Measurements from ENCODE around the gene COL18A1. TPM values are rescaled to one million over a fixed set of nuclear protein-coding genes. Genes with fewer than 3 reads are reported as not detected.

The COL18A1 gene
- total RNA-seq, 1 experiment from 2014 or later, result 3.7 TPM

DNA sequence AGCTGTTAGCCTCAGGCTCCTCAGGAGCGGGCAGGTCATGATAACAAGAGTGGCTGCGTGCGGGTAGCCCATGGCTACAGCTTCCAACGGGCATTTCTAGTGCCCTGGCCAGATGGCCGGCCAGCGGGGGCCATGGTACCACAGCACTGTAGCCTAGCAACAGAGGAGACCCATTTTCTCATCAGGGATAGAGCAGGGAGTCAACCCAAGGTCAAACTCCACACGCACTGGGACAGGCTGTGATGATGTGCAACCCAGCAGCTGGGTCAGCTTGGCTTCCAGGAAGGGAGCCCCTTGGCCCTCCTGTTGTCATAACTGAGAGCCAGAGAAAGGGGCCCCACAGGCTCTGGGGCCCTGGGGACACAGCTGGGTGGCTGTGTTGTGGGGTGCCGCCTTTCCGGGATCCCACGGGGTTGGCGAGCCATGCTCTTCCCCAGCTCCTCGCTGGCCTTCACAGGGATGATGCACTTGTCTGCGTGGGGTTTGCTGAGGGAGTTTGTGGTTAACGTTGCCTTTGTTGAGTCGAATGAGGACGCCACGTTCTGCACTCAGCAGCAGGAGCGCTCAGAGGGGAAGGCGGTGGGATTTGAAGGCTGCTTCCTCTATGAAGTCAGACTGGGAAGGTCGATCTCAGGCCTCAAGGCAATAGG is 46.3 kb downstream of the COL18A1 start:
- no peak for DNase-seq (ENCODE audit: extremely low read depth, low read depth)

GRCh38 chr21:45451771-45452182 is 46.8 kb downstream of the COL18A1 start:
- DNase-seq (ENCODE audit: extremely low read depth, low read depth), result no peak

DNA sequence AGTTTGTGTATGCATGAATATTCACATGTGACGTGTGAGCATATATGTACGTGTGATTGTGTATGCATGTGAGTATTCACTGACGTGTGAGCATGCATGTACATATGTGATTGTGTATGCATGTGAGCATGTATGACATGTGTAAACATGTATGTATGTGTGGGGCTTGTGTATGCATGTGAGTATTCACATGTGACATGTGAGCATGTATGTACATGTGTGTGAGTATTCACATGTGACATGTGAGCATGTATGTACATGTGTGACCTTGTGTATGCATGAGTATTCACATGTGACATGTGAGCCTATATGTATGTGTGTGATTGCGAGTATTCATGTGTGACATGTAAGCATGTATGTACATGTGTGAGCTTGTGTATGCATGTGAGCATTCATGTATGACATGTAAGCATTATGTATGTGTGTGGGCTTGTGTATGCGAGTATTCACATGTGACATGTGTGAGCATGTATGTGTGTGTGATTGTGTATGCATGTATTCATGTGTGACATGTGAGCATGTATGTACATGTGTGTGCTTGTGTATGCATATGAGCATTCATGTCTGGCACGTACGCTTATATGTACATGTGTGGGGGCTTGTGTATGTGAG is 47.8 kb downstream of the COL18A1 start:
- no peak for DNase-seq (ENCODE audit: extremely low read depth, low read depth)

DNA sequence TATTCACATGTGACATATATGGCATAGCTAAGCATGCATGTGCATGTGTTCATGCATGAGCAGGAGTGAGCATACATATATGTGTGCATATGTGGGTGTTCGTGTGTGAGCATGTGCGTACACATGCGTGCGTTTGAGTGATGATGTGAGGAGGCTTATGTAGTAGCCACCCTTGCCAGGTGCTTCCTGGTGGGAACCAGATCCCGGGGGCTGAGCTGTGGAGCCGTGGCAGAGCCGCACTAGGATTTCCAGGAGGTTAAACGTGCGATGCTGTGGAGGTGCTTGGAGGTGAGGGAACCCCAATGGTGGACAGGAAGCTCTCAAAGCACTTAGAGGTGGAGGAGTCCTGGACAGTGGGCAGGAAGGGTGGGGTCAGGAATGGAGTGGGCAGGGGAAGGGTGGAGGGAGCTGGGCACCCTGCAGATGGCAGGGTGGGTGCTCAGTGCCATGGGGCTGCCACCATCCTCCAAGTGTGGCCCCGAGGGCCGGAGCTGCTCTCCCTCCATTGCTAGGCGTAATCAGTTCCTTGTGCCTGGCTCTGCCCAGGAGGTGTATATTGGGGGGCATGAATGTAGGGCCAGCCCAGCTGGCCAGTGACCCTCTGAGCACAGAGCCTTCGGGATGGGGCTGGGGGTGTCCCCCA is 48.5 kb downstream of the COL18A1 start:
- no peak for DNase-seq (ENCODE audit: extremely low read depth, low read depth)

DNA sequence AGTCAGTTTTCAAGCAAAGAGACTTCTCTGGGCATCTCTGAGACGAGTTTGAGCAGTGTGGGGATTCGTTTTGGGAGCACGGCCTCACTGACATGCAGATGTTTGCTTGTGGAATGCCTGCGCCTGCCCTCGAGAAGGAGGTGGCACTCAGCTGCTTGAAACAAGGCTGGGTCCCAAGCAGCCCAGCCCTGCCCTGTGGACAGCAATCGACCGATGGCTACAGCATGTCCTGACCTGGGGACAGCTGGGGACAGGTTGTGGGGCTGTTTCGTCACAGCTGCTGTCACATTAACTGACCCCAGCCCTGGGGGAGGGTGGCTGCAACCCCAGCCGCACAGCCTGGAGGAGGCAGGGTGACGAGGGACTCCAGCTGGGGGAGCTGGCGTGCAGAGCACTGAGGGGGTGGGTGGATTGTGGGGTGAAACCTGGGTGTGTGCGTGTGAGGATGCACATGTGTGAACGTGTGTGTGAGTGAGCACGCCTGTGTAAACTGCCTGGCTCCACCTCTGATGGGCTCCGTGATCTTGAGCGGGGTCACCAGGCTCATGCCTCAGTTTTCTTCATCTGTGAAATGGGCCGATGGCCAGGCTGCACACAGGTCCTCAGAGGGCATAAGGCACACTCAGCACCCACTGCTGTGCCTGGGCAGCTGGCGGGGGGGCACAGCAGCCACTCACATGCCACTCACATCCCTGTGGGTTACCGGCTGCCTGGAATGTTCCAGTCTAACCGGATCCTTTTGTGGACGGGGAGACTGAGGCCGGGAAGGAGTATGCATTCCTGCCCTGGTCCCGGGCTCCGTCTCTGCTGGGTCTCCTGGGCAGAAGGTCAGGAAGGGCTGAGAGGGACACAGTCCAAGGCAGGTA is 49.3 kb downstream of the COL18A1 start:
- DNase-seq (ENCODE audit: extremely low read depth, low read depth), result no peak

GRCh38 chr21:45454926-45455673 is 50.1 kb downstream of the COL18A1 start:
- DNase-seq (ENCODE audit: extremely low read depth, low read depth), result no peak

DNA sequence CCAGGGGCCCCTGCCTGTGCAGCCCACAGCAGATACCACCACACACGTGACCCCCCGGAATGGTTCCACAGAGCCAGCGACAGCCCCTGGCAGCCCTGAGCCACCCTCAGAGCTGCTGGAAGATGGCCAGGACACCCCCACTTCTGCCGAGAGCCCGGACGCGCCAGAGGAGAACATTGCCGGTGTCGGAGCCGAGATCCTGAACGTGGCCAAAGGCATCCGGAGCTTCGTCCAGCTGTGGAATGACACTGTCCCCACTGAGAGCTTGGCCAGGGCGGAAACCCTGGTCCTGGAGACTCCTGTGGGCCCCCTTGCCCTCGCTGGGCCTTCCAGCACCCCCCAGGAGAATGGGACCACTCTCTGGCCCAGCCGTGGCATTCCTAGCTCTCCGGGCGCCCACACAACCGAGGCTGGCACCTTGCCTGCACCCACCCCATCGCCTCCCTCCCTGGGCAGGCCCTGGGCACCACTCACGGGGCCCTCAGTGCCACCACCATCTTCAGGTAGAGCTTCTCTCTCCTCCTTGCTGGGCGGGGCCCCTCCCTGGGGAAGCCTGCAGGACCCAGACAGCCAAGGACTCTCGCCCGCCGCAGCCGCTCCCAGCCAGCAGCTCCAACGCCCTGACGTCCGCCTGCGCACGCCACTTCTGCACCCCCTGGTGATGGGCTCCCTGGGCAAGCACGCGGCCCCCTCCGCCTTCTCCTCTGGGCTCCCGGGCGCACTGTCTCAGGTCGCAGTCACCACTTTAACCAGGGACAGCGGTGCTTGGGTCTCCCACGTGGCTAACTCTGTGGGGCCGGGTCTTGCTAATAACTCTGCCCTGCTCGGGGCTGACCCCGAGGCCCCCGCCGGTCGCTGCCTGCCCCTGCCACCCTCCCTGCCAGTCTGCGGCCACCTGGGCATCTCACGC is 51.0 kb downstream of the COL18A1 start:
- DNase-seq (ENCODE audit: extremely low read depth, low read depth), result no peak

DNA sequence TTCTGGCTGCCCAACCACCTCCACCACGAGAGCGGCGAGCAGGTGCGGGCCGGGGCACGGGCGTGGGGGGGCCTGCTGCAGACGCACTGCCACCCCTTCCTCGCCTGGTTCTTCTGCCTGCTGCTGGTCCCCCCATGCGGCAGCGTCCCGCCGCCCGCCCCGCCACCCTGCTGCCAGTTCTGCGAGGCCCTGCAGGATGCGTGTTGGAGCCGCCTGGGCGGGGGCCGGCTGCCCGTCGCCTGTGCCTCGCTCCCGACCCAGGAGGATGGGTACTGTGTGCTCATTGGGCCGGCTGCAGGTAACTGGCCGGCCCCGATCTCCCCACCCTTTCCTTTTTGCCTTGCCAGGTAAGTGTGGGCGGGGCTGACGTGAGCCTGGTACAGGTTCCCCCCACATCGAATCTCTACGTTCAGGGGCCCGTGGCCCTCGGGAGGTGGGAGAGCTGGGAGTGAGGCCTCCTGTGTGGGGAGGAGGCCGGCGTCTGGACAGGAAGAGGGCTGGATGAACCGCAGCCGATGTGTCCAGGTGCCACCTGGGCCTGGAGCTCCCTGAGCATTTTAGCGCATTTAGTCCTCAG is 51.7 kb downstream of the COL18A1 start:
- no peak for DNase-seq (ENCODE audit: extremely low read depth, low read depth)

- no peak for DNase-seq (ENCODE audit: extremely low read depth, low read depth)
Observed at GRCh38 chr21:45457161-45457831, 52.3 kb downstream of the COL18A1 start.

- no peak for DNase-seq (ENCODE audit: extremely low read depth, low read depth)
Observed at GRCh38 chr21:45457832-45458172, 52.8 kb downstream of the COL18A1 start.

DNA sequence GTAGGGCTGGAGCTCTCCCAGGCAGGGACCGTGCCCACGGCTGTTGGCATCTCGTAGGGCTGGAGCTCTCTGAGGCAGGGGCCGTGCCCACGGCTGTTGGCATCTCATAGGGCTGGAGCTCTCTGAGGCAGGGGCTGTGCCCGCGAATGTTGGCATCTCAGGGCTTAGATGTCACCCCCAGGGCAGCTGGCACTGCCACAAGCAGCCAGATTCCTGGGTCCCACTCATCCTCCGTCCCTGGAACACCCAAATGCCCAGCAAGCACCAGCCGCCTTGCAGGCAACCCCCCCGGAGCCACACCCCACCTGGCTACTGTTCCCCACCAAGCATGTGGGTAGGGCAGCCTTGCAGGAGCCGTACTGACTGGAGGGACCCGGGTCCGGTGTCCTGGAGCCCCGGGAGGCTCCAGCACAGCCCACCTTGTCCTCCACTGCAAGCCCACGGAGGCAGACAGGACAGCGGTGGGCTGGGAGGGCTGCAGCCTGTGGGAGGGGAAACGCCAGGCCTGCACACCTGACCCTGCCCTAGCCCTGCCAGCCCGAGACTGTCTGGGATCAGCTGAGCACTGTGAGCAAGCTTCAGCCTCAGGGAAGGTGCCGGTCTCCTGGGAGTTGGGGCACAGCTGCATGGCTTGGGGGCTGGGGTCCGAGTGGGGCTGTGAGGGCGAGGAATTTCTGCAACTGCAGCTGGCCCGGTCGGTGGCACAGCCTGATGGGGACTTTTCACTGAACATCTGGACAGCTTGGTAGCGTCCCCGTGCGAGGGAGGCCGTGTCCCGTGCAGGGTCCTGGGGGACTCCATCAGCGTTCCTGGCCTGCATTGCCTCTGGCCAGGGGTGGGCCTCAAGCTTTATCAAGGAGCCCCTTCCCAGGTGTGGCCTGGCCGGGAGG is 53.6 kb downstream of the COL18A1 start:
- no peak for DNase-seq (ENCODE audit: extremely low read depth, low read depth)

DNA sequence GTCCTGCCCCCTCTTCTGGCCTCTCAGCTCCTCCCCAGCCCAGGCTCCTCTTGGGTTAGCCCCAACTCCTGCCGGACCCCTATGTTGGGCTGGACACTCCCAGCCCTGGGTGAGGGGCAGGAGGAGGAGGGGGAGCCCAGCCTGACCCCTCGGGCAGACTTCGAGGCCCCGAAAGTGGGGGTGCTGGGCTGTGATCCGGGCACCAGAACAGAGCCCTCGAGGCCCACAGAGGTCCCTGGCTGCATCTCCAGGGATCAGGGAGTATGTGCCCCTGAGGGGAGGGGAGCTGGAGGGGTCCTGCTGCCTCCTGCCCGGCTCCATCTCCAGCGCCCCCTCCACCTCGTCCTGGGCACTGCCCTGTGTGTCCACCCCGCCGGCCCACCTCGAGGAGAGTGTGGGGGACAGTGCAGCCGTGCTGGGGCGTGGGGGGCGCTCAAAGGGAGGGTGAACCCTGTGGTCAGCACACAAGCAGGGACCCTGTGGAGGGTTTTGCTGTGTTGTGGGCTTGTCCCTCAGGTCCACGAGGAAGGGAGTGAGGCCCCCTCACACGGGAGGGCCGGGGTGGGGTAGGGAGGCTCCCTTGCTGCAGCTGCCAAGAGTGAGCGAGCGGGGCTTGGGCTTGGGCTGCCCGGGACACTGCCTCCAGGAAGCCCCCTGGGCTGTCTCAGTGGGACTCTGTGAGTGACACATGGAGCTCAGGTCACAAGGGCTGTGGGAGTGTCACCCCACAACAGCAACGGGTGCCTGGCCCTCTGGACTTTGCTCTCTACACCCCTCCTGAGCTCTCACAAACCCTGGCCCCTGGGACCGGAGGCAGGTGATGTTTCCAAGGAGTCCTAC is 54.4 kb downstream of the COL18A1 start:
- DNase-seq (ENCODE audit: extremely low read depth, low read depth), result no peak

- DNase-seq (ENCODE audit: extremely low read depth, low read depth), result no peak
Observed at GRCh38 chr21:45460011-45460565, 55.1 kb downstream of the COL18A1 start.

- no peak for DNase-seq (ENCODE audit: extremely low read depth, low read depth)
Observed at GRCh38 chr21:45460611-45461368, 55.8 kb downstream of the COL18A1 start.

DNA sequence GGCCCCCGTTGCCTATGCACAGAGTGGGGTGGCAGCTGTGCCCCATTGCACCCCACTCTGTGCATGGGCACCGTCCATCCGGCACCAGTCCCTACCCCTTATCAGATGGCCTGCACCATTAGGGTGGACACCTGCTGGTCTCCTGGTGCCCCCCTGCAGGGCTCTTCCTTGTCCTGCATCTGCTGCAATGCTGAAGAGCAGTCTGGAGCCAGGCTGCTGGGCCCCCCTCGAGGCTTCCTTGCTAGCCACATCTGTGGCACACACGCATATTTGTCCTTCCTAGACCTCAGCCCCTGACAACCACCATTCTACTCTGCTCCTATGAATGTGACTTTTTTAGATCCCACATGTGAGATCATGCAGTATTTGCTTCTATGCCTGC is 56.4 kb downstream of the COL18A1 start:
- no peak for DNase-seq (ENCODE audit: extremely low read depth, low read depth)

All from NCI-H460 (cell line).